ENCODE data around the gene DEDD. TPM values are rescaled to one million over a fixed set of nuclear protein-coding genes. Genes with fewer than 3 reads are reported as not detected.

The DEDD gene
- total RNA-seq, 1 experiment from 2014 or later, result 39.2 TPM

- no peak for TF ChIP-seq KAT7 (CRISPR knock-in tag; IDR thresholded peaks at IDR 0.05; ENCODE audit: borderline replicate concordance)
- TF ChIP-seq TEAD1 (CRISPR knock-in tag; IDR thresholded peaks at IDR 0.05), result no peak
- TF ChIP-seq ESRRA (CRISPR knock-in tag; IDR thresholded peaks at IDR 0.05; ENCODE audit: borderline replicate concordance), result no peak
- DNase-seq (ENCODE audit: low spot score) (no peak), ATAC-seq (no peak)
- H3K9me3 Mint-ChIP-seq, result no peaks in the 10 kb centered on the region
- H3K36me3 Mint-ChIP-seq, result peaks cover 15% of the 10 kb centered on the region
- peaks cover 19% of the 10 kb centered on the region for H3K4me1 Mint-ChIP-seq
- no peaks in the 10 kb centered on the region for H3K27me3 Mint-ChIP-seq (ENCODE audit: low read depth)
- POLR2A ChIA-PET, result no interaction called here
- no peak overlapping the region for H3K4me3 Mint-ChIP-seq
- no peak overlapping the region for H3K27ac Mint-ChIP-seq
- CTCF ChIA-PET, result no interaction called here
These were observed 31.3 kb upstream of the DEDD start for GRCh38 chr1:161163793-161164192.

- ChIA-PET CTCF (no interaction called here), POLR2A (no interaction called here)
- DNase-seq (ENCODE audit: low spot score) (no peak), ATAC-seq (no peak)
- peaks cover 28% of the 10 kb centered on the region for H3K4me1 Mint-ChIP-seq
- H3K27me3 Mint-ChIP-seq (ENCODE audit: low read depth), result no peaks in the 10 kb centered on the region
- peaks cover 15% of the 10 kb centered on the region for H3K36me3 Mint-ChIP-seq
- no peak overlapping the region for H3K27ac Mint-ChIP-seq
- TF ChIP-seq USF2 (CRISPR knock-in tag; IDR thresholded peaks at IDR 0.05) (no peak), FOXJ3 (CRISPR knock-in tag; IDR thresholded peaks at IDR 0.05; ENCODE audit: borderline replicate concordance) (no peak), FOXP1 (CRISPR knock-in tag; IDR thresholded peaks at IDR 0.05; ENCODE audit: borderline replicate concordance) (no peak), OVOL2 (CRISPR knock-in tag; IDR thresholded peaks at IDR 0.05; ENCODE audit: borderline replicate concordance) (no peak), E2F5 (CRISPR knock-in tag; IDR thresholded peaks at IDR 0.05) (no peak), MYBL2 (CRISPR knock-in tag; IDR thresholded peaks at IDR 0.05) (no peak), FOXP4 (CRISPR knock-in tag; IDR thresholded peaks at IDR 0.05) (no peak), NFATC4 (CRISPR knock-in tag; IDR thresholded peaks at IDR 0.05) (no peak), CREM (CRISPR knock-in tag; IDR thresholded peaks at IDR 0.05) (no peak), GTF2I (CRISPR knock-in tag; conservative IDR thresholded peaks at IDR 0.05) (no peak), MLX (CRISPR knock-in tag; IDR thresholded peaks at IDR 0.05) (no peak), ERG (CRISPR knock-in tag; IDR thresholded peaks at IDR 0.05) (no peak), NFYB (CRISPR knock-in tag; conservative IDR thresholded peaks at IDR 0.05; ENCODE audit: low read depth) (no peak), E2F1 (CRISPR knock-in tag; IDR thresholded peaks at IDR 0.05) (no peak), ZNF423 (CRISPR knock-in tag; IDR thresholded peaks at IDR 0.05) (no peak)
- H3K9me3 Mint-ChIP-seq, result no peaks in the 10 kb centered on the region
- H3K4me3 Mint-ChIP-seq, result no peak overlapping the region
These were observed 30.3 kb upstream of the DEDD start for GRCh38 chr1:161162806-161163205.

Data from WTC11 (cell line).